DOHH2 (cell line): ENCODE measurements around the gene LSS.

ENCODE experiments used
- EZH2phosphoT487 ChIP-seq: fragments of 200-600 bp; sonication (generic); IDR thresholded peaks from 2 replicates; pipeline ENCODE4 v1.6.1; 2017; ENCODE audit warnings: borderline replicate concordance, mild to moderate bottlenecking, antibody characterized with exemption, low read length, moderate library complexity, mixed read lengths
- TF ChIP-seq, protein P1 (sequence below): fragments of 200-600 bp; sonication (generic); IDR thresholded peaks from one replicate; pipeline ENCODE4 v1.5.1; 2014; ENCODE audit warnings: antibody characterized with exemption, mild to moderate bottlenecking, low read depth, low read length; ENCODE audit not compliant: poor library complexity, severe bottlenecking

GRCh38 chr21:46216132-46216747, 12.3 kb downstream of the LSS start:
- TF ChIP-seq, protein P1, sequence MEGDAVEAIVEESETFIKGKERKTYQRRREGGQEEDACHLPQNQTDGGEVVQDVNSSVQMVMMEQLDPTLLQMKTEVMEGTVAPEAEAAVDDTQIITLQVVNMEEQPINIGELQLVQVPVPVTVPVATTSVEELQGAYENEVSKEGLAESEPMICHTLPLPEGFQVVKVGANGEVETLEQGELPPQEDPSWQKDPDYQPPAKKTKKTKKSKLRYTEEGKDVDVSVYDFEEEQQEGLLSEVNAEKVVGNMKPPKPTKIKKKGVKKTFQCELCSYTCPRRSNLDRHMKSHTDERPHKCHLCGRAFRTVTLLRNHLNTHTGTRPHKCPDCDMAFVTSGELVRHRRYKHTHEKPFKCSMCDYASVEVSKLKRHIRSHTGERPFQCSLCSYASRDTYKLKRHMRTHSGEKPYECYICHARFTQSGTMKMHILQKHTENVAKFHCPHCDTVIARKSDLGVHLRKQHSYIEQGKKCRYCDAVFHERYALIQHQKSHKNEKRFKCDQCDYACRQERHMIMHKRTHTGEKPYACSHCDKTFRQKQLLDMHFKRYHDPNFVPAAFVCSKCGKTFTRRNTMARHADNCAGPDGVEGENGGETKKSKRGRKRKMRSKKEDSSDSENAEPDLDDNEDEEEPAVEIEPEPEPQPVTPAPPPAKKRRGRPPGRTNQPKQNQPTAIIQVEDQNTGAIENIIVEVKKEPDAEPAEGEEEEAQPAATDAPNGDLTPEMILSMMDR, result no peak
- no peak for TF ChIP-seq EZH2phosphoT487
